H1 (cell line): ENCODE measurements around the gene IQCH. TPM values are rescaled to one million over a fixed set of nuclear protein-coding genes. Genes with fewer than 3 reads are reported as not detected.

ENCODE experiments used
- CTCF ChIA-PET: fragments of 300-600 bp; sonication (Branson Sonifier 250); formaldehyde crosslinking; loops from one replicate; lab custom pipeline; 2021; ENCODE audit not compliant: partially characterized antibody; lab: Charles Lee
- POLR2A ChIA-PET: fragments of 300-600 bp; sonication (Branson Sonifier 250); formaldehyde crosslinking; loops from one replicate; lab custom pipeline; 2021; ENCODE audit warnings: inconsistent platforms; ENCODE audit not compliant: partially characterized antibody; lab: Charles Lee
- DNase-seq, 2 experiments: peaks; one replicate each; pipeline versions ENCODE4 v3.0.0 to v3.0.0-alpha.2; 2010 to 2022; ENCODE audit warnings: low spot score in 2 of 2, low read depth in 1 of 2, mixed read lengths in 1 of 2
- FAIRE-seq: peaks from 2 replicates; lab custom pipeline; 2011; peaks lifted over from hg19 to GRCh38; lab: Jason Lieb, UNC
- H2AFZ ChIP-seq: 2 replicates; pipeline ENCODE4 v1.8.1; 2012; ENCODE audit warnings: low read length, inconsistent platforms
- H2AK5ac ChIP-seq: 2 replicates; pipeline ENCODE4 v1.6.1; 2013; ENCODE audit warnings: low read depth, low read length
- H2BK120ac ChIP-seq: replicated peaks from 2 replicates; pipeline ENCODE3; 2013; ENCODE audit warnings: low read depth, low read length, inconsistent platforms
- H2BK12ac ChIP-seq: 2 replicates; pipeline ENCODE4 v1.6.1; 2013; ENCODE audit warnings: low read depth, low read length
- H2BK15ac ChIP-seq: 2 replicates; pipeline ENCODE4 v1.6.1; 2013; ENCODE audit warnings: low read length
- H2BK20ac ChIP-seq: 2 replicates; pipeline ENCODE4 v1.6.1; 2013; ENCODE audit warnings: low read length
- H2BK5ac ChIP-seq: 2 replicates; pipeline ENCODE4 v1.6.1; 2013; ENCODE audit warnings: low read depth, low read length
- H3K14ac ChIP-seq: 2 replicates; pipeline ENCODE4 v1.6.1; 2013; ENCODE audit warnings: inconsistent platforms; ENCODE audit not compliant: insufficient read length
- H3K18ac ChIP-seq: 2 replicates; pipeline ENCODE4 v1.6.1; 2013; ENCODE audit warnings: low read length; ENCODE audit errors: extremely low read depth
- H3K23ac ChIP-seq: 2 replicates; pipeline ENCODE4 v1.6.1; 2013; ENCODE audit warnings: inconsistent platforms; ENCODE audit not compliant: insufficient read length
- H3K23me2 ChIP-seq: 2 replicates; pipeline ENCODE4 v1.6.1; 2013; ENCODE audit warnings: low read depth, low read length
- H3K27ac ChIP-seq: 2 replicates; pipeline ENCODE4 v1.6.1; 2011; ENCODE audit warnings: low read depth, low read length, inconsistent platforms
- H3K27me3 ChIP-seq, 4 experiments: replicated peaks in 1 of 4; 1 replicate in 1 of 4; 2 replicates in 3 of 4; pipeline versions ENCODE4 v1.6.1 to v1.8.1; 2011 to 2013; ENCODE audit warnings: low read length in 3 of 4, mild to moderate bottlenecking in 3 of 4, inconsistent platforms in 2 of 4, mixed read lengths in 2 of 4, moderate library complexity in 1 of 4; ENCODE audit not compliant: control insufficient read depth in 3 of 4, insufficient read depth in 3 of 4; ENCODE audit errors: extremely low read depth in 1 of 4
- H3K36me3 ChIP-seq, 4 experiments: 2 replicates each; pipeline versions ENCODE4 v1.6.1 to v1.8.1; 2011 to 2013; ENCODE audit warnings: mild to moderate bottlenecking in 4 of 4, low read length in 3 of 4, moderate library complexity in 2 of 4, control low read depth in 1 of 4, inconsistent platforms in 1 of 4; ENCODE audit not compliant: insufficient read depth in 4 of 4, control insufficient read depth in 2 of 4
- H3K4ac ChIP-seq: replicated peaks from 2 replicates; pipeline ENCODE3; 2013; ENCODE audit warnings: low read length, low read depth, mixed read lengths, inconsistent platforms; ENCODE audit not compliant: insufficient read length
- H3K4me1 ChIP-seq, 4 experiments: replicated peaks in 1 of 4; 1 replicate in 1 of 4; 2 replicates in 3 of 4; pipeline versions ENCODE4 v1.6.1 to v1.8.1; 2011 to 2013; ENCODE audit warnings: low read length in 3 of 4, inconsistent platforms in 2 of 4, mixed read lengths in 1 of 4; ENCODE audit not compliant: insufficient read depth in 4 of 4, control insufficient read depth in 3 of 4
- H3K4me2 ChIP-seq, 2 experiments: 2 replicates each; pipeline versions ENCODE4 v1.6.1 to v1.8.1; 2011 to 2013; ENCODE audit warnings: low read depth in 2 of 2, low read length in 2 of 2, control low read depth in 1 of 2, inconsistent platforms in 1 of 2, mild to moderate bottlenecking in 1 of 2; ENCODE audit not compliant: insufficient read depth in 1 of 2
- H3K4me3 ChIP-seq, 4 experiments: fragments of 200-600, 300-600 bp in 1 of 4; sonication (generic), shearing (Covaris generic), sonication (Bioruptor Twin) in 1 of 4; 2 replicates each; pipeline versions ENCODE4 v1.5.1 to v1.8.1; 2011 to 2016; ENCODE audit warnings: low read length in 4 of 4, low read depth in 3 of 4, control low read depth in 2 of 4, inconsistent platforms in 2 of 4, mild to moderate bottlenecking in 2 of 4, mixed read lengths in 1 of 4, moderate library complexity in 1 of 4; ENCODE audit not compliant: insufficient read depth in 2 of 4; ENCODE audit errors: extremely low read depth in 1 of 4
- H3K56ac ChIP-seq: replicated peaks from 2 replicates; pipeline ENCODE3; 2013; ENCODE audit warnings: low read depth, mild to moderate bottlenecking, mixed read lengths, low read length, inconsistent platforms; ENCODE audit not compliant: insufficient read length
- H3K79me1 ChIP-seq: 2 replicates; pipeline ENCODE4 v1.6.1; 2013; ENCODE audit warnings: low read depth, low read length, control low read depth
- H3K79me2 ChIP-seq, 2 experiments: 2 replicates each; pipeline versions ENCODE4 v1.6.1 to v1.8.1; 2012 to 2013; ENCODE audit warnings: low read length in 2 of 2, mild to moderate bottlenecking in 2 of 2, inconsistent platforms in 1 of 2; ENCODE audit not compliant: insufficient read depth in 2 of 2, control insufficient read depth in 1 of 2
- H3K9ac ChIP-seq, 4 experiments: replicated peaks in 1 of 4; 1 replicate in 1 of 4; 2 replicates in 3 of 4; pipeline versions ENCODE4 v1.6.1 to v1.8.1; 2011 to 2013; ENCODE audit warnings: low read depth in 3 of 4, low read length in 3 of 4, control low read depth in 2 of 4, mild to moderate bottlenecking in 2 of 4, moderate library complexity in 2 of 4, inconsistent platforms in 1 of 4; ENCODE audit errors: extremely low read depth in 1 of 4
- H3K9me3 ChIP-seq, 2 experiments: 2 replicates each; pipeline versions ENCODE4 v1.6.1 to v1.8.1; 2012 to 2013; ENCODE audit warnings: mild to moderate bottlenecking in 2 of 2, moderate library complexity in 2 of 2, control low read depth in 1 of 2, inconsistent platforms in 1 of 2, low read depth in 1 of 2, low read length in 1 of 2, mixed read lengths in 1 of 2; ENCODE audit not compliant: insufficient read depth in 2 of 2
- H4K20me1 ChIP-seq, 2 experiments: replicated peaks in 1 of 2; 2 replicates each; pipeline versions ENCODE3 to v1.8.1; 2011 to 2013; ENCODE audit warnings: inconsistent platforms in 2 of 2, low read length in 2 of 2, mild to moderate bottlenecking in 1 of 2; ENCODE audit not compliant: insufficient read depth in 2 of 2, control insufficient read depth in 1 of 2
- H4K5ac ChIP-seq: 2 replicates; pipeline ENCODE4 v1.6.1; 2013; ENCODE audit warnings: low read length, low read depth, mixed read lengths, inconsistent platforms; ENCODE audit not compliant: insufficient read length
- H4K8ac ChIP-seq: 2 replicates; pipeline ENCODE4 v1.8.0; 2013; ENCODE audit warnings: mild to moderate bottlenecking, moderate library complexity, low read length, inconsistent platforms; ENCODE audit not compliant: insufficient read depth; ENCODE audit errors: extremely low read depth
- H4K91ac ChIP-seq: replicated peaks from 2 replicates; pipeline ENCODE3; 2013; ENCODE audit warnings: low read length, mixed read lengths, inconsistent platforms; ENCODE audit not compliant: insufficient read length
- ATF2 ChIP-seq: IDR thresholded peaks from 2 replicates; pipeline ENCODE4 v1.6.1; 2012; ENCODE audit warnings: low read length, inconsistent platforms
- CEBPB ChIP-seq: IDR thresholded peaks from 2 replicates; pipeline ENCODE4 v1.6.1; 2012; ENCODE audit warnings: low read depth, low read length
- WGBS, 2 experiments: shearing (Covaris generic) in 1 of 2; methylation state at CpG; one replicate each; pipeline versions ENCODE4 v1.1.6 to v1.1.7; 2013 to 2015; ENCODE audit warnings: low lambda C conversion rate in 2 of 2, mixed read lengths in 2 of 2, inconsistent platforms in 1 of 2, low coverage in 1 of 2, missing lambda C conversion rate in 1 of 2; ENCODE audit not compliant: insufficient replicate concordance in 2 of 2, insufficient coverage in 1 of 2, insufficient read length in 1 of 2; ENCODE audit errors: extremely low coverage in 1 of 2, missing lambda C conversion rate in 1 of 2; 5-methylcytosine and 5-hydroxymethylcytosine counted together
- polyA plus RNA-seq, 7 experiments: library from polyadenylated mRNA; depleted of rRNA in 3 of 7; stranded (reverse) in 5 of 7; unstranded in 2 of 7; fragments of >200 nt in 5 of 7; fragments of 200-250 nt in 2 of 7; gene quantifications; 1 replicate in 5 of 7; 2 replicates in 1 of 7; 4 replicates in 1 of 7; pipeline versions ENCODE4 v1.2.1 to v1.2.3, GENCODE V29; 2011 to 2013; ENCODE audit warnings: missing spikeins in 2 of 7, mixed read lengths in 2 of 7
- total RNA-seq: library from RNA; stranded (reverse); fragmentation: NEBNext Ultra II Directional; extraction: Animal tissue kit (Norgen Biotek cat#: 25700); gene quantifications from 2 replicates; pipeline ENCODE4 v1.2.1, GENCODE V29; 2021

IQCH gene
- total and polyA plus RNA-seq, 2 of the 8 experiments (the other 6 are each of a cell fraction or from before 2014, with no cell fraction given) = 0.60 to 1.9 TPM

GRCh38 chr15:67495585-67495984 is 241.0 kb downstream of the IQCH start:
- no peak overlapping the region for H3K4ac ChIP-seq
- FAIRE-seq = no peak
- H3K4me2 ChIP-seq = no peak overlapping the region
- H4K5ac ChIP-seq = no peak overlapping the region
- H4K20me1 ChIP-seq = no peaks in the 10 kb centered on the region
- no peak overlapping the region for H2BK120ac ChIP-seq
- no peak overlapping the region for H2BK15ac ChIP-seq
- H3K18ac ChIP-seq = no peak overlapping the region
- H3K23me2 ChIP-seq = no peaks in the 10 kb centered on the region
- no peaks in the 10 kb centered on the region for H3K9me3 ChIP-seq
- H2BK12ac ChIP-seq = no peak overlapping the region
- POLR2A ChIA-PET = no interaction called here
- no peak for TF ChIP-seq CEBPB
- TF ChIP-seq ATF2 = no peak
- TF ChIP-seq, all 59 proteins: peak for 0
- H3K56ac ChIP-seq = no peak overlapping the region
- no peaks in the 10 kb centered on the region for H3K79me1 ChIP-seq
- CTCF ChIA-PET = interaction anchor here (0.6 to 1.3 kb wide), 3 partner anchors 39 to 337 kb away, joined by 3 to 4 read pairs (median 3); no protein-coding TSS in a partner anchor
- H4K91ac ChIP-seq = no peak overlapping the region
- no peak overlapping the region for H2AK5ac ChIP-seq
- no peak overlapping the region for H2AFZ ChIP-seq
- H2BK5ac ChIP-seq = no peak overlapping the region
- H3K4me1 ChIP-seq = peaks cover 0 to 6% (median 0%) of the 10 kb centered on the region in 4 experiments; a peak in 1 of 7 replicates
- H3K14ac ChIP-seq = no peak overlapping the region
- H4K8ac ChIP-seq = no peak overlapping the region
- H3K27ac ChIP-seq = no peak overlapping the region
- H3K23ac ChIP-seq = no peak overlapping the region
- H3K4me3 ChIP-seq = no peak overlapping the region
- H3K79me2 ChIP-seq = no peaks in the 10 kb centered on the region
- H3K9ac ChIP-seq = no peak overlapping the region
- no peak for DNase-seq
- no peak overlapping the region for H2BK20ac ChIP-seq
- WGBS, 2 experiments = 86% methylated on average over 1 of the region's 1 CpG; no CpG with 5 or more reads in 1 of the 2 experiments
- no peaks in the 10 kb centered on the region for H3K27me3 ChIP-seq
- no peaks in the 10 kb centered on the region for H3K36me3 ChIP-seq
